ENCODE measurements around the gene MYADM.

Gene MYADM

DNA sequence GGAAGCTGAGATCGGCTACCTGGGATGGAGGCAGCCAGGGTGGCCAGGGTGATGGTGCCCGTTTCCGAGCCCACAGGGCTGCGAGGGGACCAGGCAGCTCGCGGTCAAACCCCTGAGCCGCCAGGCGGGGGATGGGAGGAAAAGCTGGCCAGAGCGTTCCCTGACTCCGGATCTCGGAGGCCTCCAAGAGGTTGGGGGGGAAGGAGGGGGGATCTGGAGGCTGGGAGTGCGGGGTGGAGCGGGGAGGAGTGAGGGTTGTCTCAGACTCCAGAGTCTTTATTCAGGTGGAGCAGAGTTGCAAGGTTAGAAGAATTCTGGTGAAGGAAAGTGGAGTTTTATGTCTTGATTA lies 42.5 kb downstream of the MYADM start:
- in situ Hi-C loops (cut with MboI; ENCODE audit: low pct_unique_long_range_greater_than_20kb, low sequenced_read_pairs, unreplicated experiment): no loop called here
- TF ChIP-seq, protein P1, sequence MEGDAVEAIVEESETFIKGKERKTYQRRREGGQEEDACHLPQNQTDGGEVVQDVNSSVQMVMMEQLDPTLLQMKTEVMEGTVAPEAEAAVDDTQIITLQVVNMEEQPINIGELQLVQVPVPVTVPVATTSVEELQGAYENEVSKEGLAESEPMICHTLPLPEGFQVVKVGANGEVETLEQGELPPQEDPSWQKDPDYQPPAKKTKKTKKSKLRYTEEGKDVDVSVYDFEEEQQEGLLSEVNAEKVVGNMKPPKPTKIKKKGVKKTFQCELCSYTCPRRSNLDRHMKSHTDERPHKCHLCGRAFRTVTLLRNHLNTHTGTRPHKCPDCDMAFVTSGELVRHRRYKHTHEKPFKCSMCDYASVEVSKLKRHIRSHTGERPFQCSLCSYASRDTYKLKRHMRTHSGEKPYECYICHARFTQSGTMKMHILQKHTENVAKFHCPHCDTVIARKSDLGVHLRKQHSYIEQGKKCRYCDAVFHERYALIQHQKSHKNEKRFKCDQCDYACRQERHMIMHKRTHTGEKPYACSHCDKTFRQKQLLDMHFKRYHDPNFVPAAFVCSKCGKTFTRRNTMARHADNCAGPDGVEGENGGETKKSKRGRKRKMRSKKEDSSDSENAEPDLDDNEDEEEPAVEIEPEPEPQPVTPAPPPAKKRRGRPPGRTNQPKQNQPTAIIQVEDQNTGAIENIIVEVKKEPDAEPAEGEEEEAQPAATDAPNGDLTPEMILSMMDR (IDR thresholded peaks at IDR 0.05; ENCODE audit: extremely low read depth, insufficient read depth, missing control alignments): no peak
- DNase-seq (ENCODE audit: low spot score): peak; percentile 23

DNA sequence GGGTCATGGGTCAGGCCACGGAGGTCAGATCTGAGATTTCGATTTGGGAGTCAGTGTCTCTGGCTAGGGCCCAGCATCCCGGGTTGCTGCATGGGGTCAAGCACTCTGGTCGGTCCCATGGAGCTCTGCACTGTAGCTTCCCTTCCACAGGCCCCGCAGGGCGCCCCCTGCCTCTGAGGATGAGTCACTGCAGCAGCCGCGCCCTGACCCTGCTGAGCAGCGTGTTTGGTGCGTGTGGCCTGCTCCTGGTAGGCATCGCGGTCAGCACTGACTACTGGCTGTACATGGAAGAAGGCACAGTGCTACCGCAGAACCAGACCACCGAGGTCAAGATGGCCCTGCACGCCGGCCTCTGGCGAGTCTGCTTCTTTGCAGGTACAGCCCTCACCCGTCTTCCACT lies 45.0 kb downstream of the MYADM start:
- in situ Hi-C loops (cut with MboI; ENCODE audit: low pct_unique_long_range_greater_than_20kb, low sequenced_read_pairs, unreplicated experiment): no loop called here
- TF ChIP-seq, protein P1 (IDR thresholded peaks at IDR 0.05; ENCODE audit: extremely low read depth, insufficient read depth, missing control alignments): peak; percentile 26
- DNase-seq (ENCODE audit: low spot score): peak; percentile 23

DNA sequence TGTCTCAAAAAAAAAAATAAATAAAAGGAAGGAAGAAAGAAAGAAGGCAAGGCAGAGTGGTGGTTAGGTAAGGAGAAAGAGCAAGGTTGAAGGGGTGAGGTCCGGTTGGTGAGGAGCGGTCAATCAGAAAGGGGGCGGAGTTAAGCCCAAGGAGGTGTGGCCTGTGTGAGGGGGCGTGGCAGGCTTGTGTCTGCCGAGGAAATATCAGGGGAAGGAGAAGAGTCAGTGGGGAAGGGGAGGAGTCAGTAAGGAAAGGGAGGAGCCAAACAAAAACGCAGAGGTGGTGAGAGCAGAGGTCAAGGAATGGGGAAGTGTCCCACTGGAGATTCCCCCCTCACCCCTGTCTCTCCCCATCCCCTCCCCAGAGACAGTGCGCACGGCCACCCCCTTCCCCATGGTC lies 47.3 kb downstream of the MYADM start:
- TF ChIP-seq, protein P1 (IDR thresholded peaks at IDR 0.05; ENCODE audit: extremely low read depth, insufficient read depth, missing control alignments): no peak
- no peak for DNase-seq (ENCODE audit: low spot score)
- in situ Hi-C loops (cut with MboI; ENCODE audit: low pct_unique_long_range_greater_than_20kb, low sequenced_read_pairs, unreplicated experiment): no loop called here

DNA sequence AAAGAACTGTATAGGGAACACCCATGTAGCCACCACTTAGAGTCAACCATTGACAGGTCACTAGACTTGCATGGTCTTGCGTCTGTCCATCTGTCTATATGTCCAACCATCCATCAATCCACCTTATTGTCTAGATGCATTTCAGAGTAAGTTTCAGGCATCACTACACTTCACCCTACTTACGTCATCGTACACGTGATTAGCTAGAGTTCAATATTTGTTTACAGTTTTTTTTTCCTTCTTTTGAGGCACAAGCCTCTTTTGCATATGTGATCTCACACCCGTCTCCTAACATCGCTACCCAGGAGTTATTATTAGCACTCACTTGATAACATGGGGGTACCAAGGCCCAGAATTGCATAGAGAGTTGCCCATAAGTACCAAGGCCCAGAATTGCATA lies 48.3 kb downstream of the MYADM start:
- TF ChIP-seq, protein P1 (IDR thresholded peaks at IDR 0.05; ENCODE audit: extremely low read depth, insufficient read depth, missing control alignments): no peak
- in situ Hi-C loops (cut with MboI; ENCODE audit: low pct_unique_long_range_greater_than_20kb, low sequenced_read_pairs, unreplicated experiment): no loop called here
- no peak for DNase-seq (ENCODE audit: low spot score)

DNA sequence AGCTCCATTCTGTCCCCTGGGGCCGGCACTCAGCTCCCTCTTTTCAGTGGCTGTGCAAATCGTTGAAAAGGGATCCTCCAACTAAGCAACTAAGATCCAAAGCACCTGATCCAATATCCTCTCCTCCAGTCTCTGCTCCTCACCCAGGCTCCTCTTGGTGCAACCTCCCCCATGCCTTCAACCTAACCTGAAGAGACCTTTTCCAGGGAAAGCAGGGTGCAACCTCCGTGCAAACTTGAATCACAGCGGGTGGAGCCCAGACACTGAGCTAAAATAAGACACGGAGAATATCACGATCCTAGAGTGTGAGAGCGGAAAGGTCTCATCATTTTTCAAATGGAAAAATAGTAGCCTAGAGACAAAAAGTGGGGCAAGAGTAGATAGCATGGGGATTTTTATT lies 49.7 kb downstream of the MYADM start:
- in situ Hi-C loops (cut with MboI; ENCODE audit: low pct_unique_long_range_greater_than_20kb, low sequenced_read_pairs, unreplicated experiment): no loop called here
- TF ChIP-seq, protein P1 (IDR thresholded peaks at IDR 0.05; ENCODE audit: extremely low read depth, insufficient read depth, missing control alignments): no peak
- DNase-seq (ENCODE audit: low spot score): no peak

Measured in GM13977 (cell line).